ENCODE data around the gene C18orf63. TPM values are rescaled to one million over a fixed set of nuclear protein-coding genes. Genes with fewer than 3 reads are reported as not detected.

Gene C18orf63
- total RNA-seq, 2 experiments from 2014 or later, result not detected

DNA sequence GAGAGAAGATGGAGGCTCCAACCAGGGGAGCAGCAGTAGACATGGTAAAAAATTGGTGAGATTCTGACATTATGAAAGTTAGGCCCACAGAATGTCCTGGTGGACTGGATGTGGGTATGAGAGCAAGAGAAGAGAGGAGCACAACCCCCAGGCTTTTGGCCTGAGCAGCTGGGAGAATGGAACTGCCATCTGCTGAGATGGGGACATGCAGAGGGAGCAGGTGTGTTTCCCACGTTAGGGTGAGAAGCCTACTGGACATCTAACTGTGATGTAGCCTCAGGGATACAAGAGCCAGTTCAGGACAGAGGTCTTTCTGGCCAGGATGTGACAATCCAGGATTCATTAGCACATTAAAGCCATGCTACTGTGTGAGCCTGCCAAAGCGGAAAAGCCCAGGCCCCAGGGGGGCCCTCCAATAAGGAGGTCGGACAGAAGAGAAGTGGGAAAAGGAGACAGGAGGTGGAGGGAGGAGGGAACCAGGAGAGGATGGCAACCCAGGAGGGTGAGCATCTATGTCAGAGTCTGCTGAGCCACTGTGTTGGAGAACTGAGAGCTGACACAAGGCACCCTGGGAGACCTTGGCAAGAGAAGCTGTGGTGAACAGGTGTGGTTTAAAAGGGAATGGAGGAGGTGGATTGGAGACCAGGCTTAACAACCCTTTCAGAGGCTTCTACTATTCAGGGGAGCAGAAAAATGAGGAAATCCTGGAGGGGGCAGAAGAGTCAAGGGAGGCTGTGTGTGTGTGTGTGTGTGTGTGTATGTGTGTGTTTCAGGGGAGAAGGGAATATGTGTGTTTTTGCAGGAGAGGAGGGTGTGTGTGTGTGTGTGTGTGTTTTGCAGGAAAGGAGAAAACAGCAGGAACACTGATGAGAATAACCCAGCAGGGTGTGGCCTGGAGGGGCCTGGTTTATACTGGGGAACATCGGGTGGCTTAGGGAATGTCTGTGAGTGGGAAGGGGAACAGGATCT, 34.3 kb upstream of the C18orf63 start:
- Histone ChIP-seq H4K20me1 (ENCODE audit: insufficient read depth, low read length) (no peaks in the 10 kb centered on the region), H3K9me3 (ENCODE audit: low read length) (no peaks in the 10 kb centered on the region), H3K4me3 (ENCODE audit: low read depth, low read length, poor library complexity, severe bottlenecking) (no peak overlapping the region), H3K4me1 (ENCODE audit: insufficient read depth, low read length, poor library complexity, severe bottlenecking) (no peaks in the 10 kb centered on the region), H2AFZ (ENCODE audit: low read length) (no peak overlapping the region), H3K27ac (ENCODE audit: low read depth, low read length, poor library complexity, severe bottlenecking) (no peak overlapping the region), H3K36me3 (ENCODE audit: insufficient read depth, low read length) (no peaks in the 10 kb centered on the region), H3K79me2 (ENCODE audit: insufficient read depth, low read depth, low read length) (no peaks in the 10 kb centered on the region), H3K4me2 (ENCODE audit: low read length) (no peak overlapping the region), H3K9me2 (ENCODE audit: insufficient read depth, low read length) (no peaks in the 10 kb centered on the region)
- no TSS peak for BruUV-seq (replicated peaks)
- CTCF ChIA-PET (ENCODE audit: unreplicated experiment), result no interaction called here
- no peak for DNase-seq (ENCODE audit: low spot score)
- TF ChIP-seq, protein P1, sequence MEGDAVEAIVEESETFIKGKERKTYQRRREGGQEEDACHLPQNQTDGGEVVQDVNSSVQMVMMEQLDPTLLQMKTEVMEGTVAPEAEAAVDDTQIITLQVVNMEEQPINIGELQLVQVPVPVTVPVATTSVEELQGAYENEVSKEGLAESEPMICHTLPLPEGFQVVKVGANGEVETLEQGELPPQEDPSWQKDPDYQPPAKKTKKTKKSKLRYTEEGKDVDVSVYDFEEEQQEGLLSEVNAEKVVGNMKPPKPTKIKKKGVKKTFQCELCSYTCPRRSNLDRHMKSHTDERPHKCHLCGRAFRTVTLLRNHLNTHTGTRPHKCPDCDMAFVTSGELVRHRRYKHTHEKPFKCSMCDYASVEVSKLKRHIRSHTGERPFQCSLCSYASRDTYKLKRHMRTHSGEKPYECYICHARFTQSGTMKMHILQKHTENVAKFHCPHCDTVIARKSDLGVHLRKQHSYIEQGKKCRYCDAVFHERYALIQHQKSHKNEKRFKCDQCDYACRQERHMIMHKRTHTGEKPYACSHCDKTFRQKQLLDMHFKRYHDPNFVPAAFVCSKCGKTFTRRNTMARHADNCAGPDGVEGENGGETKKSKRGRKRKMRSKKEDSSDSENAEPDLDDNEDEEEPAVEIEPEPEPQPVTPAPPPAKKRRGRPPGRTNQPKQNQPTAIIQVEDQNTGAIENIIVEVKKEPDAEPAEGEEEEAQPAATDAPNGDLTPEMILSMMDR (conservative IDR thresholded peaks at IDR 0.05; ENCODE audit: low read length), result no peak
- no peak for TF ChIP-seq EZH2phosphoT487 (IDR thresholded peaks at IDR 0.05; ENCODE audit: borderline replicate concordance, low read depth, low read length)
- intact Hi-C loops (cut with micrococcal nuclease; ENCODE audit: unreplicated experiment), result no loop called here
- POLR2A ChIA-PET, result no interaction called here

DNA sequence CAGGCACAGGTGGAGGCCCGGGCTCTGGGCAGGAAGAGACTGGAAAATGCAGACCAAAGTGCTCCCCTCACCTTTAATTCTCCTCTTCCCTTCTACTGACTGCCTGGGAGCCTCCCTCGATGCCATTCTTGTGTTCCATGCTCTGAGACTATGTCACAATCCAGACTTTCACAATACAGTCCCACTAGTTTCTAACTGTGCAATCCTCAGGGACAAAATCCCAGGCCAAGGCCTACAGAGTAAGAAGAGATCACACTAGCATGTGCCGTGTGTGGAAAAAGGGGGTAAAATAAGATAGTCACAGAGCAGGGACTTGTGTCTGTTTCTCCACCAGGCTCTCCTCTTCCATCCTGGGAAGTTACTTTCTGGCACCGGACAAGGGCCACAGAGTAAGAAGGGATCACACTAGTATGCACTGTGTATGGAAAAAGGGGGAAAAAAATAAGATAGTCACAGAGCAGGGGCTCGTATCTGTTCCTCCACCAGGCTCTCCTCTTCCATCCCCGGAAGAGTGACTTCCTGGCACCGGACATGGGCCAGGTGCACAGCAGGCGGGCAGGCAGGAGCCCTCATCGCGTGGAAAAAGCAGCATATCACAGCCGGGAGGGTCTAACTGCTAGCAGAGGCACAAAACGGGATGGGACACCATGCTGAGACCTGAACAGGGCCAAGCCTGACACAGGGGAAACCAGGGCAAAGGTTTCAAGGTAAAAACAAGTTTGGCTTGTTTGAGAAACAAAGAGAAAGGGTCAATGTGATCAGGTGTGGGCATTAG, 33.5 kb upstream of the C18orf63 start:
- Histone ChIP-seq H3K9me2 (ENCODE audit: insufficient read depth, low read length) (no peaks in the 10 kb centered on the region), H3K36me3 (ENCODE audit: insufficient read depth, low read length) (no peaks in the 10 kb centered on the region), H3K4me3 (ENCODE audit: low read depth, low read length, poor library complexity, severe bottlenecking) (no peak overlapping the region), H3K4me1 (ENCODE audit: insufficient read depth, low read length, poor library complexity, severe bottlenecking) (no peaks in the 10 kb centered on the region), H3K27ac (ENCODE audit: low read depth, low read length, poor library complexity, severe bottlenecking) (no peak overlapping the region), H3K4me2 (ENCODE audit: low read length) (no peak overlapping the region), H3K79me2 (ENCODE audit: insufficient read depth, low read depth, low read length) (no peaks in the 10 kb centered on the region), H2AFZ (ENCODE audit: low read length) (no peak overlapping the region), H3K9me3 (ENCODE audit: low read length) (no peaks in the 10 kb centered on the region), H4K20me1 (ENCODE audit: insufficient read depth, low read length) (no peaks in the 10 kb centered on the region)
- DNase-seq (ENCODE audit: low spot score), result no peak
- BruUV-seq (replicated peaks), result no TSS peak
- TF ChIP-seq, protein P1 (conservative IDR thresholded peaks at IDR 0.05; ENCODE audit: low read length), result no peak
- no peak for TF ChIP-seq EZH2phosphoT487 (IDR thresholded peaks at IDR 0.05; ENCODE audit: borderline replicate concordance, low read depth, low read length)
- CTCF ChIA-PET (ENCODE audit: unreplicated experiment), result no interaction called here
- intact Hi-C loops (cut with micrococcal nuclease; ENCODE audit: unreplicated experiment), result no loop called here
- POLR2A ChIA-PET, result no interaction called here

All from OCI-LY7 (cell line).